ENCODE results near the gene RBFOX1.

Gene RBFOX1

DNA sequence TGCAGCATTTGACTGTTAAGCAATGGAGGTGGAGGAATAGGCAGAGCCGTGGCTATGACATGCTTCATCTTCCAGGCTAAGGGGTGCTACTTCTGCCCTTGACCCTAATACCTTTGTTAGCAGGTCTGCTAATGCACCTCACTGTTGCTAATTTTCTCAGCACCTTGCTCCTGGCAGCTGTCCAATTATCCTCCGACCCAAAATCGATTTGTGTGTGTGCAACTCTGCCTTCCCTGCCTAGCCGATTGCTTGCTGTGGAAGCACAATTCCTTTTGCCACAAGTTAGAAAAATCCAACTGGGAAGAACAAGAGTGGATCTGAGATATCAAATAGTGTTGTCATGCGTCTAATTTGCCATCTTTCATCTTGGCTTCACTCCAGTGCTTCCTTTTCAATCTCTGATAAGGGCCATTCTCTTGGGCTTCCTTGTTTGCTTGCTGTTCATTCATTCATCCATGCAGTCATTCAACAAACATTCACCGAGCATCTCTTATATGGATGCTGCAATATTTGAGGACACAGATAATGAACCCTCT, 422.8 kb downstream of the RBFOX1 start:
- no peak overlapping the region for H3K9ac ChIP-seq (ENCODE audit: low read length)
- H3K4me1 ChIP-seq (ENCODE audit: control insufficient read depth, insufficient read depth, low read length) = no peaks in the 10 kb centered on the region
- H3K4me3 ChIP-seq (ENCODE audit: low read length) = no peak overlapping the region
- H3K9me3 ChIP-seq (ENCODE audit: control insufficient read depth, low read length) = no peaks in the 10 kb centered on the region
- no peaks in the 10 kb centered on the region for H3K36me3 ChIP-seq (ENCODE audit: control insufficient read depth, insufficient read depth, low read length)
- no peaks in the 10 kb centered on the region for H3K27me3 ChIP-seq (ENCODE audit: control insufficient read depth, insufficient read depth, low read length)

Data from mucosa of stomach (tissue), 1 donor.